HG02943 (cell line): ENCODE data around the gene VWA8.
"Not testable (repeated sequence)": the region's sequence is repeated elsewhere in the genome, so short reads cannot be mapped to it uniquely, and the experiment has no call there.

Experiments
- ATAC-seq: cut with Tn5 transposase; IDR thresholded peaks from one replicate; pipeline ENCODE4 v1.9.1; 2021; ENCODE audit warnings: mild to moderate bottlenecking, low read depth, moderate library complexity; ENCODE audit not compliant: unreplicated experiment

The VWA8 gene

DNA sequence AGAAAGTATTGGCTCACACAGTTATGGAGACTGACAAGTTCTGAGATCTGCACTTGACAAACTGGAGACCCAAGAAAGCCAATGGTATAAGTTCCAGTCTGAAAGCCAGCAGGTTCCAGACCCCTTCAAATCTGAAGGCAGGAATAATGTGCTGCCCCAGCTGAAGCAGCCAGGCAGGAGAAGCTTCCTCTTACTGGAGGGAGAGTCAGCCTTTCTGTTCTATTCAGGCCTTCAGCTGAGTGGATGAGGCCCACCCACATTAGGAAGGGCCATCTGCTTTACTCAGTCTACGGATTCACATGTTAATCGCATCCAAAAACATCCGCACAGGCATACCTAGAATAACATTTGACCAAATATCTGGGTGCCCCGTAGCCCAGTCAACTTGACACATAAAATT is 8.2 kb upstream of the VWA8 start:
- no peak for ATAC-seq

GRCh38 chr13:41966671-41967070 is 5.8 kb upstream of the VWA8 start:
- ATAC-seq: no peak

- no peak for ATAC-seq
Observed at GRCh38 chr13:41962994-41963393, 2.1 kb upstream of the VWA8 start.

- no peak for ATAC-seq
Observed at GRCh38 chr13:41961466-41961760, 504 bp upstream of the VWA8 start.

DNA sequence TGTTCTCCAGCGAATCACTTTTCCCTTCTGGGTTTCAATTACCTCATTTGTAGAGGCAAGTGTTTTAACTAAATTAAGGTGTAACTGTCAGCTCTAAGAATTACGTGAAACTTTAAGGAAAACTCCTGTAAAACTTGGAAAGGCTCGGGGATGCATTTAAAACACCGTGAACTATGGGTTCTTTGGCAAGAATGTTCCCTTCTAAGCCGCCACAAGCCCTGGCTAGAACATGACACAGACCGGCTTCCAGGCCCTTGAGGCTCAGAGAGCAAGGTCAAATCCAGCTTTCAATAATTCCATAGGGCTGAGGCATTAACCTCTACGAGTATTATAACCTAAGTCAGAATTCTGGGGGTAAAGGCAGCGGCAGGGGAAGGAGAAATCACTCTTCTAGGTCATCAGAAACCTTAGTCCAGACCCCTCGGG is 685 bp downstream of the VWA8 start:
- no peak for ATAC-seq

DNA sequence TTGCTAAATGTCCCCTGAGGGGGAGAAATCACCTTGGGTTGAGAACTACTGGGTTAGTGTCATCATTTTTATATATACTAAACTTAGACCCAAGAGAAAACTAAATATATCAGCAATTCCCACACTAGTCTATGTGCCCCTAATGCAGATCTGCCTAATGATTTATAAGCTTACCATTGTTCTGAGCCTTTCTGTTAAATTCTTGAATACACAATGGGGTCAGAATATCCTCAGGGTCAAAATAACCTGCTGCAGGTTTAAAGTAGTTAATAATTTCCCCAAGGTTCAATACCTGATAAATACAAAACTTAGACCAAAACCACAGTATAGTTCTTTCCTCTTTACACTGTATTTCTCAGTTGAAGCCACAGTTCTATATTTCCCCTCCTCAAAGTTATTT is 4.6 kb downstream of the VWA8 start:
- ATAC-seq: no peak

DNA sequence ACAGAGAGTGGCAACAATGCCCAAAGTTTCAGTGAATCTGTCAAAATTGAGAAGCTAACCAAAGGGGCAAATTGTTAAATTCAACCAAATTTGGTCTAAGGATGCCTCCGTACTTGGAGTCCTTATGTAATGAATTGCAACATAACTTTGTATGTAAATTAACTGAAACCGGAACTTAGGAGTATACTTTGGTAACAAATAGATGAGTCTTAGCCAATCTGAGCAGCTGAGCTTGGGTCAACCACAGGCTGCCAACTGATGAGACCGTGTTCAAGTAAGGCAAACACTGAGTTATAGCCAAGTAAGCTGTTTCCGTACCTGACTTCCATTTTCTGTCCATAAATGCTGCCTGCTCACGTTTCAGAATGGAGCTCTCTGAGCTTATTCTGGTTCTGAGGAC is 5.3 kb downstream of the VWA8 start:
- ATAC-seq: no peak

DNA sequence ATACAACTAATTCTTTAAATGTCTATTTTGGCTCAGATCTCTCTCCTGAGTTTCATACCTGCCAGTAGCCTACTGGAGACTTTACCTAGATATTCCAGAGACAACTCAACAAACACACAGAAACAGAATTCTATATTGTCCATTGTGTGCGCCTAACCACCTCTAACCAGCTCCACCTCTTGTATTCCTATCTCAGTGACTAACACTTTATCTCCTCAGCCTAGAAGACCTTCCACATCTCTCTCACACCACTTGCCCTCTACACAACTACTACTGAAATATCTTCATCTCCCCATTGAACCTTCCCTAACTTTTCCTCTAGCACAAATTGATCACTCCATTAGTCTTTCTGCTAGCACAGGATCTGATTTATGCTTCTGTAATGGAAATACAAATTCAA is 6.7 kb downstream of the VWA8 start:
- ATAC-seq: no peak

- no peak for ATAC-seq
Observed at GRCh38 chr13:41952749-41953148, 8.2 kb downstream of the VWA8 start.

DNA sequence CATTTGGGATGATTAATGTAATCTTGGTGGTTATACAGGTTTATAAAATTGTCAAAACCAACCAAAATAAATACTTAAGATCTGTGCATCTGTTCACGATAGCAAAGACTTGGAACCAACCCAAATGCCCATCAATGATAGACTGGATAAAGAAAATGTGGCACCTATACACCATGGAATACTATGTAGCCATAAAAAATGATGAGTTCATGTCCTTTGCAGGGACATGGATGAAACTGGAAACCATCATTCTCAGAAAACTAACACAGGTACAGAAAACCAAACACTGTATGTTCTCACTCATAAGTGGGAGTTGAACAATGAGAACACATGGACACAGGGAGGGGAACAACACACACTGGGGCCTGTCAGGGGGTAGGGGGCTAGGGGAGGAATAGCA is 11.8 kb downstream of the VWA8 start:
- ATAC-seq: not testable (repeated sequence)

DNA sequence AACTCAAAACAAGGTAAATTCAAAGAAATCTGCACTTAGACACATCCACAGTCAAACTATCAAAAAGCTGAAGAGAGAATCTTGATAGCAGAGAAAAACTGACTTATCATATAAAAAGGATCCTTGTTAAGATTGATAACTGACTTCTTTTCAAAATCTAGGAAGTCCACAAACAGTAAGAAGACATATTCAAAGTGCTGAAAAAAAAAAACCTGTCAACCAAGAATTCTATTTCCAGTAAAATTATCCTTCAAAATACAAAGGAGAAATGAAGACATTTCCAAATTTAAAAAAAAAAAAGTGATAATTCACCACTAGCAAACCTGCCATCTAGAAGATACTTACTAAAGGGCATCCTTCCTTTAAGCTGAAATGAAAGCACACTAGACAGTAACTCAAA is 15.0 kb downstream of the VWA8 start:
- ATAC-seq: no peak

GRCh38 chr13:41944635-41945397 is 16.1 kb downstream of the VWA8 start:
- no peak for ATAC-seq

- no peak for ATAC-seq
Observed at GRCh38 chr13:41944229-41944628, 16.7 kb downstream of the VWA8 start.

DNA sequence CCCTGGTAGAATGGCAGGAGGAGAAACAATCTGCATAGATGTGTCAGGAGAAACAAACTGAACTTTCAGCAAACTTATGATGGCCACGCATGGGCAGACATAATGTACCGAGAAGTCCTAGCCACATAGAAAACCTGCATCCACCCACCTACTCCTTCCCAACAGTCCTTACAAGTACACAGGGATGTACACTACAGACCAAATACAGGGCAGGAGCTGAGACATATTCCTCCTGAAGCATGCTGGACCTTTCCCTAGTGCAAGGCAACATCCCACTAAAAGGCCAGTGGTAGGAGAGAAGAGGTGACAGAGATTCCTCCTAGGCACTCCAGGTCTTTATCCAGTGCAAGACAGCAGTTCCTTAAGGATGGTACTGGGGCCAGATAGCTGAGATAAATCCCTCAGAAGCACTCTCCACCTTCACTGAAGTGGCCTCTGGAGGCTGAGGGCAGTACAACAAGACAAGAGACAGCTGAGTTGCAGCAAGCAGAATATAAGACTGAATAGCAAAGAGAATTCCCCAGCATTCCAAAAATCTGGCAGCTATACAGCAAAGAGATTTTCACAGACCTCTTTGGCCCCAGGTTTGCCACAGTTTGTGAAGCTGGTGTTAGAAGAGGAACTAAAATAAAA is 18.3 kb downstream of the VWA8 start:
- ATAC-seq: no peak

DNA sequence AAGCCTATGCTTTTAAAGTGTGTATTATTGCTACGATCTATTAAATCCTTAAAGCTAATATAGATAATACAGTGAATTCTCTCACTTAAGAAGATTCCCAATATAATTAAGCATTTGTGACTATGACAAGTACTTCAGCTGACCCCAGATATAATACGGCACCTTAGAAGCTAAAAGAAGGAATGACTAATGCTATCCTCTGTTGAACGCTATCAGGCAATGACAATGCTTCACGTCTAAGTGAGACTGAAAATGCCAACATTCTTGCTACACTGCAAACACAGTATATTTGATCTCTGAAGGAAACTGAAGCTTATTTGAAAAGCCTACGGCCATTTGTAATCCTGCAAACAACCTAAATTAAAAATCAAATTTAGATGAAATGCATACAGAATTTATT is 19.7 kb downstream of the VWA8 start:
- no peak for ATAC-seq

GRCh38 chr13:41939398-41939797 is 21.5 kb downstream of the VWA8 start:
- ATAC-seq: no peak

DNA sequence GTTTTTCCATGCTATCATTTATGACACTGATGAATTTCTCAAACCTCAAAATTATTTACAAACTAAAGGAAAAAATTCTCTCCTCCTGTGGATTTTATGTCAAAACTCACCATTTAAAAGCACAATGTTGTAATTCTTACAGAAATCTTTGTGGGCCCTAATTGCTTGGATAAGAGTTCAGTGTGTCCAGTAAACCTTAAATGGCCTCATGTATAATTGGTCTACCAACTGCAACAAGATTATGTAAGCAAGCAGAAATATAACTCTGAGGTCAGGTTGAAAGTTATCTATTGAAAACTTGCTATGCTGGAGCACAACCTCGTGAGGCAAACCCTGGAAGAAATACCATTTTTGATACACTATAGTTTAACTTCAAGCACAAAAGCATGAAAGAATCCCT is 22.0 kb downstream of the VWA8 start:
- ATAC-seq: no peak

GRCh38 chr13:41937388-41937787 is 23.5 kb downstream of the VWA8 start:
- no peak for ATAC-seq

DNA sequence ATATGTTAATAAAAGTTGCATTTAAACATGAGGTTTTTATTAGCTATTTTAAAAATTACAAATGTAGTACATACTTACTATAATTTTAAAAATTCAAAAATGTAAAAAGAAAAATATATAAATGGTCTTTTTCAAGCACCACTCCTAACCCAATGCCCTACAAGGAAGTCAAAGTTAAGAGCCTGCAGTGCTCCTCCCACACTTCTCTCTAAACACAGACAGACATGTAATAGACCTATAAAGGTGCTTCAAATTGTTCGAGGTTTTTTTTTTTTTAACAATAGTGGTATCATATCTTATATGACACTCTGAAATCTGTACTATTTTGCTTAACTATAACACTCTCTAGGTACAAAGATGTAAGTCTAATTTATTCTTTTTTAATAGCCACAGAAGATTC is 25.4 kb downstream of the VWA8 start:
- ATAC-seq: no peak

GRCh38 chr13:41934994-41935393 is 25.9 kb downstream of the VWA8 start:
- ATAC-seq: no peak

DNA sequence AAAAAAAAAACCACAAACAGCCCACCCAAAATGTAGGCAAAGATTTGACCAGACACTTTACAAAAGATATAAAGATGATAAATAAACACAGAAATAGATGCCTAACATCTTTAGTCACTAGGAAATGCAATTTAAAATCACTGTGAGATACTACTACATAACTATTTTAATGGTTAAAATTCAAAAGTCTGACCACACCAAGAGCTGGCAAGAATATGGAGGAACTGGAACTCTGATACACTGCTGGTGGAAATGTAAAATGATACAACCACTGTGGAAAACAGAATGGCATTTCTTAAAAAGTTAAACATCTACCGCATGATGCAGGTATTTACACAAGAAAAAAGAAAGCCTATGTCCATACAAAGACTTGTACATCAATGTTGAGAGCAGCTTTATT is 26.8 kb downstream of the VWA8 start:
- ATAC-seq: no peak

DNA sequence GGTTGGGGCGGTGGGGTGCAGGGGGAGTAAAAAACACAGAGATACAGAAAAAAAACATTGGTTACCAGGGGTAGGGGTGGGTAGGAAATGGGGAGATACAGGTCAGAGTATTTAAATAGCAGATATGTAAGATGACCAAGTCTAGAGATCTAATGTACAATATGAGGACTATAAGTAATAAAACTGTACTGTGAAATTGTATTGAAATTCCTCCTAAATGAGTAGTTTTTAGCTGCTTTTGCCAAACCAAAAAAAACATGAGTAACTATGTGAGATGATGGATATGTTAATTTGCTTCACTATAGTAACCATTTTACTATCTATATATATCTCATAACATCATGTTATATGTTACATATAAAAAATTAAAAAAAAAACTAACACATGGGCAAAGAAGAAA is 29.6 kb downstream of the VWA8 start:
- no peak for ATAC-seq

DNA sequence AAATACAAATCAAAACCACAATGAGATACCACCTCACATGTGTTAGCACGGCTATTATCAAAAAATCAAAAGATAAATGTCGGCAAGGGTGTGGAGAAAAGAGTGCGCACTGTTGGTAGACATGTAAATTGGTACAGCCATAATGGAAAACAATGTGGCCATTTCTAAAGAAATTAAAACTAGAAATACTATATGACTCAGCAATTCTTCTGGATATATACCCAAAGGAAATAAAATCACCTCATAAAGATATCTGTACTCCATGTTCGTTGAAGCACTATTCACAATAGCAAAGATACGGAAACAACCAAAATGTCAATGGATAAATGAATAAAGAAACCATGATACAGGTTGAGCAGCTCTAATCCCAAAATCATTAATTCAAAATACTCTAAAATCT is 30.8 kb downstream of the VWA8 start:
- no peak for ATAC-seq
